Stomach smooth muscle (tissue), 2 donors: Measurements from ENCODE around the gene RHO.
"Not testable (repeated sequence)": the region's sequence is repeated elsewhere in the genome, so short reads cannot be mapped to it uniquely, and the experiment has no call there.

Source experiments
- H3K27ac ChIP-seq: one replicate; pipeline ENCODE4 v1.7.0; 2013; ENCODE audit warnings: mild to moderate bottlenecking, low read length, inconsistent platforms
- H3K27me3 ChIP-seq, 2 donors: one replicate each; pipeline ENCODE4 v1.7.0; 2013; ENCODE audit warnings: low read length in 2 of 2; ENCODE audit not compliant: insufficient read depth in 2 of 2, control insufficient read depth in 1 of 2
- H3K36me3 ChIP-seq, 2 donors: one replicate each; pipeline ENCODE4 v1.7.0; 2013; ENCODE audit warnings: low read length in 2 of 2; ENCODE audit not compliant: control insufficient read depth in 2 of 2, insufficient read depth in 2 of 2
- H3K4me1 ChIP-seq: one replicate; pipeline ENCODE4 v1.7.0; 2013; ENCODE audit warnings: low read length; ENCODE audit not compliant: control insufficient read depth, insufficient read depth
- H3K4me3 ChIP-seq, 2 donors: one replicate each; pipeline ENCODE4 v1.7.0; 2013; ENCODE audit warnings: low read length in 2 of 2
- H3K9ac ChIP-seq, 2 donors: one replicate each; pipeline ENCODE4 v1.7.0; 2013; ENCODE audit warnings: low read length in 2 of 2, mild to moderate bottlenecking in 1 of 2
- H3K9me3 ChIP-seq, 2 donors: one replicate each; pipeline ENCODE4 v1.7.0; 2013; ENCODE audit warnings: low read length in 2 of 2; ENCODE audit not compliant: control insufficient read depth in 2 of 2
- donor health status: healthy.
- donor health status: Pancreatic carcinoma.

The RHO gene

GRCh38 chr3:129528589-129529100 lies at the start of gene RHO:
RHO (plus strand) TSS chr3:129528639; CDS start chr3:129528734, 95 bp downstream.
- no peak within 1 kb of the TSS for H3K9ac ChIP-seq

GRCh38 chr3:129481225-129481765 lies 47.1 kb upstream of the RHO start:
- peaks cover 15 to 38% of the 10 kb centered on the region in 2 donors for H3K36me3 ChIP-seq
- H3K27ac ChIP-seq, H3K4me3 ChIP-seq, H3K9ac ChIP-seq, H3K9me3 ChIP-seq, H3K27me3 ChIP-seq, H3K4me1 ChIP-seq: not testable (repeated sequence)

More at GRCh38 chr3:129528589-129529100, at the start of gene RHO:
- Histone ChIP-seq H3K9me3 (no peaks in the 10 kb centered on the region), H3K4me1 (no peaks in the 10 kb centered on the region), H3K4me3 (no peak within 1 kb of the TSS), H3K27me3 (no peaks in the 10 kb centered on the region), H3K36me3 (no peaks in the 10 kb centered on the region), H3K27ac (no peak within 1 kb of the TSS)

GRCh38 chr3:129481766-129482332 lies 46.6 kb upstream of the RHO start:
- Histone ChIP-seq H3K27ac (no peak overlapping the region), H3K36me3 (peaks cover 14 to 36% of the 10 kb centered on the region in 2 donors), H3K4me1 (peaks cover 8% of the 10 kb centered on the region)

GRCh38 chr3:129482721-129483120 lies 45.7 kb upstream of the RHO start:
- H3K36me3 ChIP-seq: peaks cover 16 to 31% of the 10 kb centered on the region in 2 donors
- no peaks in the 10 kb centered on the region for H3K27me3 ChIP-seq
- no peak overlapping the region for H3K27ac ChIP-seq
- no peak overlapping the region for H3K4me3 ChIP-seq
- H3K4me1 ChIP-seq: peaks cover 8% of the 10 kb centered on the region
- H3K9ac ChIP-seq: no peak overlapping the region
- H3K9me3 ChIP-seq: no peaks in the 10 kb centered on the region

More at GRCh38 chr3:129481766-129482332, 46.6 kb upstream of the RHO start:
- Histone ChIP-seq H3K4me3 (no peak overlapping the region), H3K27me3 (no peaks in the 10 kb centered on the region), H3K9ac (no peak overlapping the region), H3K9me3 (no peaks in the 10 kb centered on the region)

- Histone ChIP-seq H3K4me3 (no peak overlapping the region), H3K36me3 (peaks cover 12 to 25% of the 10 kb centered on the region in 2 donors), H3K27me3 (no peaks in the 10 kb centered on the region), H3K4me1 (peaks cover 8% of the 10 kb centered on the region), H3K9ac (no peak overlapping the region), H3K27ac (no peak overlapping the region), H3K9me3 (no peaks in the 10 kb centered on the region)
These were observed 44.6 kb upstream of the RHO start for GRCh38 chr3:129483870-129484269.

GRCh38 chr3:129485146-129485545 lies 43.3 kb upstream of the RHO start:
- peaks cover 5 to 18% of the 10 kb centered on the region in 2 donors for H3K36me3 ChIP-seq
- H3K4me3 ChIP-seq: not testable (repeated sequence)

GRCh38 chr3:129485721-129486663 lies 42.4 kb upstream of the RHO start:
- H3K9me3 ChIP-seq: no peaks in the 10 kb centered on the region
- H3K36me3 ChIP-seq: peaks cover 5 to 15% of the 10 kb centered on the region in 2 donors
- H3K4me3 ChIP-seq: no peak overlapping the region
- no peaks in the 10 kb centered on the region for H3K27me3 ChIP-seq
- no peak overlapping the region for H3K9ac ChIP-seq
- H3K4me1 ChIP-seq: peaks cover 15% of the 10 kb centered on the region
- no peak overlapping the region for H3K27ac ChIP-seq

More at GRCh38 chr3:129485146-129485545, 43.3 kb upstream of the RHO start:
- H3K9ac ChIP-seq, H3K9me3 ChIP-seq, H3K4me1 ChIP-seq, H3K27ac ChIP-seq, H3K27me3 ChIP-seq: not testable (repeated sequence)

GRCh38 chr3:129486664-129487035 lies 41.8 kb upstream of the RHO start:
- H3K27ac ChIP-seq: no peak overlapping the region
- H3K9me3 ChIP-seq: no peaks in the 10 kb centered on the region
- peaks cover 6 to 17% of the 10 kb centered on the region in 2 donors for H3K36me3 ChIP-seq
- H3K4me1 ChIP-seq: peaks cover 15% of the 10 kb centered on the region
- no peak overlapping the region for H3K4me3 ChIP-seq
- H3K9ac ChIP-seq: no peak overlapping the region
- no peaks in the 10 kb centered on the region for H3K27me3 ChIP-seq

GRCh38 chr3:129487183-129487867 lies 41.1 kb upstream of the RHO start:
- Histone ChIP-seq H3K9ac (no peak overlapping the region), H3K4me1 (peaks cover 12% of the 10 kb centered on the region), H3K4me3 (no peak overlapping the region), H3K36me3 (peaks cover 13 to 19% of the 10 kb centered on the region in 2 donors), H3K9me3 (no peaks in the 10 kb centered on the region), H3K27me3 (no peaks in the 10 kb centered on the region), H3K27ac (no peak overlapping the region)

GRCh38 chr3:129487868-129488335 lies 40.5 kb upstream of the RHO start:
- H3K4me3 ChIP-seq, H3K27me3 ChIP-seq, H3K27ac ChIP-seq, H3K9ac ChIP-seq, H3K9me3 ChIP-seq: not testable (repeated sequence)
- peaks cover 12% of the 10 kb centered on the region for H3K4me1 ChIP-seq
- peaks cover 18 to 23% of the 10 kb centered on the region in 2 donors for H3K36me3 ChIP-seq
